Right cardiac atrium (tissue), 5 donors: ENCODE results near the gene PANX2. TPM values are rescaled to one million over a fixed set of nuclear protein-coding genes. Genes with fewer than 3 reads are reported as not detected.

Experiments
- ATAC-seq, 2 donors: fragments of 200-7000 bp; cut with Tn5 transposase; one replicate each; pipeline versions ENCODE4 v1.8.0 to v1.9.1; 2020; ENCODE audit warnings: moderate library complexity in 2 of 2, mild to moderate bottlenecking in 1 of 2
- DNase-seq, 3 donors: peaks; one replicate each; pipeline ENCODE4 v3.0.0-alpha.2; 2020
- H3K27ac ChIP-seq: one replicate; pipeline ENCODE4 v1.5.1; 2013; ENCODE audit warnings: mild to moderate bottlenecking, low read length, control low read depth, moderate library complexity
- H3K27me3 ChIP-seq: one replicate; pipeline ENCODE4 v1.6.1; 2013; ENCODE audit not compliant: control insufficient read depth, insufficient read depth
- H3K4me1 ChIP-seq: one replicate; pipeline ENCODE4 v1.6.1; 2013; ENCODE audit warnings: low read length; ENCODE audit not compliant: control insufficient read depth, insufficient read depth
- H3K4me3 ChIP-seq: one replicate; pipeline ENCODE4 v1.5.1; 2013; ENCODE audit warnings: low read length, control low read depth
- H3K9me3 ChIP-seq: one replicate; pipeline ENCODE4 v1.6.1; 2013; ENCODE audit warnings: low read length; ENCODE audit not compliant: control insufficient read depth
- WGBS: extraction: QIAGEN DNeasy Blood & Tissue Kit; methylation state at CpG from one replicate; pipeline ENCODE4 v1.1.7; 2013; 5-methylcytosine and 5-hydroxymethylcytosine counted together
- intact Hi-C, 4 donors: fragments of 100-400 bp; cut with DNase I; formaldehyde crosslinking; loops; one replicate each; pipeline versions ENCODE4 v1.11.0 to v1.14.0; 2022 to 2023
- polyA plus RNA-seq: library from polyadenylated mRNA; stranded (reverse); fragments of 200-250 nt; gene quantifications from one replicate; pipeline ENCODE4 v1.2.3, GENCODE V29; 2013
- total RNA-seq, 4 donors: library from RNA; stranded (reverse); fragmentation: NEBNext Ultra II Directional; extraction: Animal tissue kit (Norgen Biotek cat#: 25700); gene quantifications; one replicate each; pipeline ENCODE4 v1.2.1, GENCODE V29; 2021
- donor health status: healthy with polysubstance abuse.
- donor health status: DM: no; HTN: yes; CAD: no.
- donor health status: DM: no; HTN: no; CAD: no.
- donor health status: DM: no; HTN: yes; CAD: no; lungs with severe emphysema.
- donor health status: DM: yes; HTN: yes; CAD: no.

PANX2 gene
- total and polyA plus RNA-seq, 5 donors = 0.43 to 2.1 (median 0.88) TPM

GRCh38 chr22:50188356-50188755 lies 17.8 kb downstream of the PANX2 start:
- Histone ChIP-seq H3K4me3 (no peak overlapping the region), H3K27ac (no peak overlapping the region), H3K27me3 (no peaks in the 10 kb centered on the region), H3K9me3 (no peaks in the 10 kb centered on the region), H3K4me1 (peaks cover 2% of the 10 kb centered on the region)
- ATAC-seq (no peak), DNase-seq (peak in 1 of 3 donors; percentile 56)
- intact Hi-C loops = no loop called here
- WGBS = 95% methylated on average over 11 of the region's 11 CpGs

- no peak overlapping the region for H3K4me3 ChIP-seq
Observed at GRCh38 chr22:50189184-50189848, 18.8 kb downstream of the PANX2 start.

GRCh38 chr22:50189849-50190181 lies 19.3 kb downstream of the PANX2 start:
- DNase-seq (peak in 2 of 3 donors; percentile 39 to 53), ATAC-seq (peak; percentile 3)
- Histone ChIP-seq H3K4me1 (no peaks in the 10 kb centered on the region), H3K27me3 (no peaks in the 10 kb centered on the region), H3K4me3 (no peak overlapping the region), H3K27ac (peak overlapping the region; percentile 33), H3K9me3 (no peaks in the 10 kb centered on the region)
- intact Hi-C loops = no loop called here
- 16% methylated on average over 4 of the region's 4 CpGs for WGBS

More at GRCh38 chr22:50189184-50189848, 18.8 kb downstream of the PANX2 start:
- peak; percentile 32 to 81 (median 76) for DNase-seq
- Histone ChIP-seq H3K4me1 (no peaks in the 10 kb centered on the region), H3K27me3 (no peaks in the 10 kb centered on the region), H3K9me3 (no peaks in the 10 kb centered on the region), H3K27ac (peak overlapping the region; percentile 33)
- ATAC-seq = no peak
- intact Hi-C loops = no loop called here
- WGBS = 72% methylated on average over 20 of the region's 20 CpGs

- no peaks in the 10 kb centered on the region for H3K4me1 ChIP-seq
- 10% methylated on average over 43 of the region's 43 CpGs for WGBS
- intact Hi-C loops = no loop called here
- DNase-seq = peak; percentile 83 to 93 (median 92)
- H3K9me3 ChIP-seq = no peaks in the 10 kb centered on the region
- H3K4me3 ChIP-seq = peak overlapping the region; percentile 15
- peak overlapping the region; percentile 33 for H3K27ac ChIP-seq
- ATAC-seq = peak; percentile 60 to 63
- no peaks in the 10 kb centered on the region for H3K27me3 ChIP-seq
Observed at GRCh38 chr22:50190182-50190940, 19.8 kb downstream of the PANX2 start.

GRCh38 chr22:50190941-50191741 lies 20.6 kb downstream of the PANX2 start:
- no peak for ATAC-seq
- H3K4me1 ChIP-seq = no peaks in the 10 kb centered on the region

GRCh38 chr22:50192436-50193204 lies 22.1 kb downstream of the PANX2 start:
- no peaks in the 10 kb centered on the region for H3K9me3 ChIP-seq
- no peak for ATAC-seq
- DNase-seq = peak in 2 of 3 donors; percentile 52 to 62
- H3K4me1 ChIP-seq = no peaks in the 10 kb centered on the region
- no peak overlapping the region for H3K4me3 ChIP-seq
- no peaks in the 10 kb centered on the region for H3K27me3 ChIP-seq
- 85% methylated on average over 25 of the region's 25 CpGs for WGBS
- intact Hi-C loops = no loop called here
- no peak overlapping the region for H3K27ac ChIP-seq

More at GRCh38 chr22:50190941-50191741, 20.6 kb downstream of the PANX2 start:
- intact Hi-C loops = no loop called here
- peak overlapping the region; percentile 33 for H3K27ac ChIP-seq
- DNase-seq = peak; percentile 45 to 70 (median 65)
- WGBS = 61% methylated on average over 18 of the region's 18 CpGs
- no peaks in the 10 kb centered on the region for H3K9me3 ChIP-seq
- H3K4me3 ChIP-seq = peak overlapping the region; percentile 15
- no peaks in the 10 kb centered on the region for H3K27me3 ChIP-seq

GRCh38 chr22:50193621-50194020 lies 23.1 kb downstream of the PANX2 start:
- Histone ChIP-seq H3K4me3 (no peak overlapping the region), H3K27ac (no peak overlapping the region), H3K27me3 (no peaks in the 10 kb centered on the region), H3K9me3 (no peaks in the 10 kb centered on the region), H3K4me1 (no peaks in the 10 kb centered on the region)
- no peak for ATAC-seq
- DNase-seq = peak in 2 of 3 donors; percentile 52 to 59
- 90% methylated on average over 8 of the region's 8 CpGs for WGBS
- intact Hi-C loops = no loop called here

- no peak overlapping the region for H3K4me3 ChIP-seq
- intact Hi-C loops = no loop called here
- H3K27ac ChIP-seq = no peak overlapping the region
- no peaks in the 10 kb centered on the region for H3K4me1 ChIP-seq
- DNase-seq (peak in 2 of 3 donors; percentile 47 to 63), ATAC-seq (no peak)
- WGBS = 87% methylated on average over 44 of the region's 44 CpGs
- H3K9me3 ChIP-seq = no peaks in the 10 kb centered on the region
- H3K27me3 ChIP-seq = no peaks in the 10 kb centered on the region
Observed at GRCh38 chr22:50194037-50194805, 23.7 kb downstream of the PANX2 start.

- no peak overlapping the region for H3K27ac ChIP-seq
- 86% methylated on average over 18 of the region's 18 CpGs for WGBS
- ATAC-seq (no peak), DNase-seq (peak in 2 of 3 donors; percentile 54)
- H3K4me3 ChIP-seq = no peak overlapping the region
- H3K9me3 ChIP-seq = no peaks in the 10 kb centered on the region
- H3K4me1 ChIP-seq = no peaks in the 10 kb centered on the region
- no peaks in the 10 kb centered on the region for H3K27me3 ChIP-seq
- intact Hi-C loops = no loop called here
Observed at GRCh38 chr22:50196256-50196655, 25.7 kb downstream of the PANX2 start.
